ENCODE data around the gene COL26A1. TPM values are rescaled to one million over a fixed set of nuclear protein-coding genes. Genes with fewer than 3 reads are reported as not detected.
A peak's percentile ranks its signal among the peaks of the same experiment; 100 is the strongest.
"Not testable (repeated sequence)": the region's sequence is repeated elsewhere in the genome, so short reads cannot be mapped to it uniquely, and the experiment has no call there.

COL26A1 gene
- total RNA-seq, 6 experiments from 2014 or later: 1.4 to 5.4 (median 3.0) TPM

DNA sequence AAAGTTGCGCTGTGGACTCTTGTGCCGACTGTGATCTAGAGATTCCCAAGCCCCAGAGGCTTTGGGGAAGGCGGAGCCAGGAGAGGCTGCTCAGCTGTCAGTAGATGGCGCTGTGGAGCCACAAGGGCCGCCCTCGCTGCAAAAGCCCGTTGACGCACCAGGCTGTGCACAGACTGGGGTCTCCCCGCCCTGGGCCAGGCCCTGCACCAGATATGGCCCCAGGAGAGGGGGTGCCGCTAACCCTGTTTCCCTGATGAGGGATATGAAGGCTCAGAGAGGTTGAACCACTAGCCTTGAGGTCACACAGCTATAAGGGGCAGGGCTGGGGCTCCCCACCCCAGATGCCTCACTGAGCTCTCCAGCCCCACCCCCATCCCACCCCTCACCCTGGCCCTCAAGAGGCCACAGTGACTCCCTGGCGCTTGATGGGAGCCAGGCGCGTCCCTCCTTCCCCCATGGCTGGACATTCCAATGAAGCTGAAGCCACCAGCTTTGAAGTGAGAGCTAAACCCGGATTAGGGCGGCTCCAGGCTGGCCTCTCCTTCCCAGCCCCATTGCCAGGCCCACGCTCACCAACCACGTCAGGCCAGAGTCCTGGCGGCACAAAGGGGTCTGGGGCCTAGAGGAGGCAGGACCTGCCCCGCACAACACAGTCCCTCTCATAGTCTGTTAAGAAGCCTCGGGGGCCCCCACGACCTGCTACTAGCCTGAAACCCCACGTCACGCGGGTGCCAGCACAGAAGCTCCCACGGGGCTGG, 240.0 kb downstream of the COL26A1 start:
- WGBS (ENCODE audit: insufficient coverage, low coverage, low lambda C conversion rate, missing lambda C conversion rate): 0% methylated on average over 2 of the region's 25 CpGs
- Histone ChIP-seq H3K36me3 (no peaks in the 10 kb centered on the region), H3K4me3 (no peak overlapping the region), H3K4me1 (no peaks in the 10 kb centered on the region), H3K27me3 (no peaks in the 10 kb centered on the region), H3K27ac (no peak overlapping the region), H3K9me3 (no peaks in the 10 kb centered on the region)
- TF ChIP-seq POLR2A (IDR thresholded peaks at IDR 0.05): no peak
- TF ChIP-seq, protein P1, sequence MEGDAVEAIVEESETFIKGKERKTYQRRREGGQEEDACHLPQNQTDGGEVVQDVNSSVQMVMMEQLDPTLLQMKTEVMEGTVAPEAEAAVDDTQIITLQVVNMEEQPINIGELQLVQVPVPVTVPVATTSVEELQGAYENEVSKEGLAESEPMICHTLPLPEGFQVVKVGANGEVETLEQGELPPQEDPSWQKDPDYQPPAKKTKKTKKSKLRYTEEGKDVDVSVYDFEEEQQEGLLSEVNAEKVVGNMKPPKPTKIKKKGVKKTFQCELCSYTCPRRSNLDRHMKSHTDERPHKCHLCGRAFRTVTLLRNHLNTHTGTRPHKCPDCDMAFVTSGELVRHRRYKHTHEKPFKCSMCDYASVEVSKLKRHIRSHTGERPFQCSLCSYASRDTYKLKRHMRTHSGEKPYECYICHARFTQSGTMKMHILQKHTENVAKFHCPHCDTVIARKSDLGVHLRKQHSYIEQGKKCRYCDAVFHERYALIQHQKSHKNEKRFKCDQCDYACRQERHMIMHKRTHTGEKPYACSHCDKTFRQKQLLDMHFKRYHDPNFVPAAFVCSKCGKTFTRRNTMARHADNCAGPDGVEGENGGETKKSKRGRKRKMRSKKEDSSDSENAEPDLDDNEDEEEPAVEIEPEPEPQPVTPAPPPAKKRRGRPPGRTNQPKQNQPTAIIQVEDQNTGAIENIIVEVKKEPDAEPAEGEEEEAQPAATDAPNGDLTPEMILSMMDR (IDR thresholded peaks at IDR 0.05): peak; percentile 81 to 96 (median 94)
- peak; percentile 87 to 96 (median 94) for ATAC-seq
- peak; percentile 75 to 79 (median 78) for DNase-seq
- intact Hi-C loops (cut with DNase I): no loop called here

DNA sequence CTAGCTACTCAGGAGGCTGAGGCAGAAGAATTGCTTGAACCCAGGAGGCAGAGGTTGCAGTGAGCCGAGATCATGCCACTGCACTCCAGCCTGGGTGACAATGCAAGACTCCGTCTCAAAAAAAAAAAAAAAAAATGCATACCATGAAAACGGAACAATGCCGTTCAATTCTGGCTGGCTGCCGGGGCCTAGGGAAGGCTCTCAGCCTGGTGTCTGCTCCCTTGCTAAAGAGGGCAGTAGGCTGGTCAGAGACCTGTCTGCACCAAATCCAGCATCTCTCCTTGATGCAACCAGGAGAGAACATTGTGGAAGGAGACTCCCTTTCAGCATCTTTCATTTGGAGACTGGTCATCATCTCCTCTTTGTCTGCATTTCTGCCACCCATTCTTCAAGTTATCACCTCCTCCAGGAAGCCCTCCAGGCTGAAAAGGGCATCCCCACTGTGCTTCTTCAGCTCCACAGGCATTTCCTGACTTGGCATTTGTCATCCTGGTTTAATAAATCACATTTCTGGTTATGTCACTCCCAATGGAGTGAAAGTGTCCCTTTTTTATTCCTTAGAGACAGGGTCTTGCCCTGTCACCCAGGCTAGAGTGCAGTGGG, 241.8 kb downstream of the COL26A1 start:
- Histone ChIP-seq H3K9me3 (no peaks in the 10 kb centered on the region), H3K27ac (no peak overlapping the region), H3K36me3 (no peaks in the 10 kb centered on the region), H3K27me3 (no peaks in the 10 kb centered on the region), H3K4me3 (no peak overlapping the region), H3K4me1 (no peaks in the 10 kb centered on the region)
- intact Hi-C loops (cut with DNase I): no loop called here
- TF ChIP-seq POLR2A (IDR thresholded peaks at IDR 0.05): no peak
- TF ChIP-seq, protein P1 (IDR thresholded peaks at IDR 0.05): no peak
- no peak for DNase-seq
- WGBS (ENCODE audit: insufficient coverage, low coverage, low lambda C conversion rate, missing lambda C conversion rate): 78% methylated on average over 4 of the region's 5 CpGs
- ATAC-seq: no peak

DNA sequence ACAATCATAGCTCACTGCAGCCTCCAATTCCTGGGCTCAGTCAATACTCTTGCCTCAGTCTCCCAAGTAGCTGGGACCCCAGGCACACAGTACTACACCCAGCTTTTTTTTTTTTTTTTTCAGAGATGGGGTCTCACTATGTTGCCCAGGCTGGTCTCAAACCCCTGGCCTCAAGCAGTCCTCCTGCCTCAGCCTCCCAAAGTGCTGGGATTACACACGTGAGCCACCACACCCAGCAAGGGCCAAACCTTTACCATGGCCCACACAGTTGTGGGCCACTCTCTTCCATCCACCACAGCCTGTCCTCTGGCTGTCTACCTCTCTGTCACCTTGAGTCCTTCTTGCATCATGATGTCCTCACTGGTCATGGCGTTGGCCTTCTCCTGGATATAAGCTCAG, 242.3 kb downstream of the COL26A1 start:
- H3K9me3 ChIP-seq; H3K4me3 ChIP-seq; ATAC-seq; H3K36me3 ChIP-seq; H3K4me1 ChIP-seq; intact Hi-C loops (cut with DNase I); H3K27me3 ChIP-seq; DNase-seq; H3K27ac ChIP-seq: not testable (repeated sequence)
- no CpG with 5 or more reads among the region's 2 CpGs for WGBS (ENCODE audit: insufficient coverage, low coverage, low lambda C conversion rate, missing lambda C conversion rate)

DNA sequence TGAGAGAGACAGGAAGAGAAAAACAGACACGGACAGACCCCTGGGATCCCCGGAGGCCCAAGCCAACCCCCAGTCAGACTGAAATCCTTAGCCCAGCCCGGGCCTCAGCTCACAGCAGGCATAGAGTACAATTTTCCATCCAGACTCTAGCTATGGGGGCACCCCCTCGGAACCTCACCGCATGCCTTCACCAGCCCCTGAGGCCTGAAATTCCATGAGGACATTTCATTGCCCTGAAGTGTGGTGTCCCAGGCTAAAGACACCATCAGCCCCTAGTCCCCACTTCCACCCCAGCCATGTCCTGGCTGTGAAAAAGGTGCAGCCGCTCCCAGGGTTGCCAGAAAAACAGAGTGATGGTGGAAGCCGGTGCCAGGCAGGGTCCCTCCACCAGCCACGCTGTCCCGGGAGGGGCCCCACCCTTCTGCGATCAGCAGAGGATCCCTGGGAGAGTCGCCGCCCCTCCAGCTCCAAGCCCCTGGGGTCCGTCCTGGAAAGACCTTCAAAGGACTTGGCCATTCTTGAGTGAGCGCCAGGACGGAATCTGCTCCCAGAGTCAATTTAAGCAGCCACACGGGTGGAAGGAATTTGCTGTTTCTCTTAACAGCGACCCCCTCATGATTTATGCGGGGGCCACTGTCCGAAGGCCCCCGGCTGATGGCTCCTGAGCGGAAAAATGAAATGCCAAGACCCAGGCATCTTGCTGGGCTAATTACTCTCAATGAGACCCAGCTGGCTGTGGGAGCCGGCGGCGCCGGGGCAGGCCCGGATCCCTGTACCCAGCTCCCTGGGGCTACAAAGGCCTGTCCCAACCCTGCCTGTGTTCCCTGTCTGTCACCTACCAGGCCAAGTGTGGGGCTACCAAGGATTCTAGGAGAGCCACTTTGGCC, 243.2 kb downstream of the COL26A1 start:
- intact Hi-C loops (cut with DNase I): no loop called here
- no peak for ATAC-seq
- no peak for DNase-seq

More for the DNA sequence above, 243.2 kb downstream of the COL26A1 start:
- no peaks in the 10 kb centered on the region for H3K9me3 ChIP-seq
- 60% methylated on average over 3 of the region's 26 CpGs for whole genome bisulfite sequencing (ENCODE audit: insufficient coverage, low coverage, low lambda C conversion rate, missing lambda C conversion rate)
- no peak overlapping the region for H3K27ac ChIP-seq
- no peaks in the 10 kb centered on the region for H3K27me3 ChIP-seq
- H3K36me3 ChIP-seq: no peaks in the 10 kb centered on the region
- H3K4me3 ChIP-seq: no peak overlapping the region
- TF ChIP-seq POLR2A (IDR thresholded peaks at IDR 0.05): no peak
- TF ChIP-seq, protein P1 (IDR thresholded peaks at IDR 0.05): no peak
- H3K4me1 ChIP-seq: no peaks in the 10 kb centered on the region
